DOHH2 (cell line): Measurements from ENCODE around the gene TMEM258.

Source experiments
- H3F3A ChIP-seq: fragments of 200-600 bp; sonication (generic), shearing (Covaris generic); 2 replicates; pipeline ENCODE4 v1.6.0; 2016; ENCODE audit warnings: antibody characterized with exemption, mild to moderate bottlenecking; ENCODE audit not compliant: control insufficient read depth, insufficient read depth
- H3K27ac ChIP-seq: fragments of 200-600 bp; sonication (generic); 2 replicates; pipeline ENCODE4 v1.5.1; 2014; ENCODE audit warnings: low read depth, mild to moderate bottlenecking, low read length, moderate library complexity
- H3K27me3 ChIP-seq: fragments of 200-600 bp; sonication (generic); 2 replicates; pipeline ENCODE4 v1.6.1; 2014; ENCODE audit warnings: mild to moderate bottlenecking, low read length, mixed read lengths; ENCODE audit not compliant: control insufficient read depth
- H3K36me3 ChIP-seq: fragments of 200-600 bp; sonication (generic); 2 replicates; pipeline ENCODE4 v1.6.1; 2014; ENCODE audit warnings: mild to moderate bottlenecking, low read length, moderate library complexity, mixed read lengths; ENCODE audit not compliant: control insufficient read depth
- H3K4me1 ChIP-seq: fragments of 200-600 bp; sonication (generic); 2 replicates; pipeline ENCODE4 v1.6.1; 2014; ENCODE audit warnings: mild to moderate bottlenecking, low read length, mixed read lengths; ENCODE audit not compliant: control insufficient read depth
- H3K4me2 ChIP-seq: fragments of 200-600 bp; sonication (generic); 2 replicates; pipeline ENCODE4 v1.6.0; 2014; ENCODE audit warnings: mild to moderate bottlenecking, low read length, moderate library complexity
- H3K4me3 ChIP-seq: fragments of 200-600 bp; sonication (generic); 2 replicates; pipeline ENCODE4 v1.5.1; 2014; ENCODE audit warnings: mild to moderate bottlenecking, low read length, mixed read lengths
- H3K79me2 ChIP-seq: fragments of 200-600 bp; sonication (generic); 2 replicates; pipeline ENCODE4 v1.6.1; 2014; ENCODE audit warnings: mild to moderate bottlenecking, low read length, mixed read lengths; ENCODE audit not compliant: control insufficient read depth
- H3K9me2 ChIP-seq: fragments of 200-600 bp; sonication (generic); replicated peaks from 2 replicates; pipeline ENCODE4 v1.6.1; 2014; ENCODE audit warnings: mild to moderate bottlenecking, low read length, mixed read lengths; ENCODE audit not compliant: control insufficient read depth
- H3K9me3 ChIP-seq: fragments of 200-600 bp; sonication (generic); 2 replicates; pipeline ENCODE4 v1.6.1; 2014; ENCODE audit warnings: antibody characterized with exemption, low read length, mixed read lengths; ENCODE audit not compliant: control insufficient read depth, insufficient read depth
- H4K20me1 ChIP-seq: fragments of 200-600 bp; sonication (generic); 2 replicates; pipeline ENCODE4 v1.6.0; 2014; ENCODE audit warnings: low read depth, mild to moderate bottlenecking, antibody characterized with exemption, low read length, moderate library complexity; ENCODE audit not compliant: control insufficient read depth, insufficient read depth
- CTCF ChIP-seq: fragments of 200-600 bp; sonication (generic); IDR thresholded peaks from one replicate; pipeline ENCODE4 v1.5.1; 2014; ENCODE audit warnings: antibody characterized with exemption, mild to moderate bottlenecking, low read depth, low read length; ENCODE audit not compliant: poor library complexity, severe bottlenecking
- EZH2phosphoT487 ChIP-seq: fragments of 200-600 bp; sonication (generic); IDR thresholded peaks from 2 replicates; pipeline ENCODE4 v1.6.1; 2017; ENCODE audit warnings: borderline replicate concordance, mild to moderate bottlenecking, antibody characterized with exemption, low read length, moderate library complexity, mixed read lengths

TMEM258 gene

GRCh38 chr11:61784506-61784805 lies 7.9 kb downstream of the TMEM258 start:
- TF ChIP-seq CTCF = no peak
- TF ChIP-seq EZH2phosphoT487 = no peak
- Histone ChIP-seq H3K4me2 (no peak overlapping the region), H3K9me2 (no peaks in the 10 kb centered on the region)

GRCh38 chr11:61783717-61784505 lies 8.5 kb downstream of the TMEM258 start:
- Histone ChIP-seq H3F3A (no peaks in the 10 kb centered on the region), H3K4me2 (no peak overlapping the region), H3K27ac (no peak overlapping the region), H3K79me2 (no peaks in the 10 kb centered on the region), H3K4me1 (peaks cover 6% of the 10 kb centered on the region; the same call in 1 of the 2 replicates), H4K20me1 (0 out of 2 replicates have a peak, but pooled peaks cover 5% of the 10 kb centered on the region), H3K9me3 (no peaks in the 10 kb centered on the region), H3K4me3 (no peak overlapping the region), H3K9me2 (no peaks in the 10 kb centered on the region), H3K27me3 (peaks cover 3% of the 10 kb centered on the region; the same call in 1 of the 2 replicates), H3K36me3 (peaks cover 31% of the 10 kb centered on the region)
- TF ChIP-seq EZH2phosphoT487 = no peak
- no peak for TF ChIP-seq CTCF

More at GRCh38 chr11:61784506-61784805, 7.9 kb downstream of the TMEM258 start:
- no peak overlapping the region for H3K27ac ChIP-seq
- H3K36me3 ChIP-seq = peaks cover 37% of the 10 kb centered on the region
- 0 out of 2 replicates have a peak, but pooled peaks cover 5% of the 10 kb centered on the region for H4K20me1 ChIP-seq
- peaks cover 3% of the 10 kb centered on the region; the same call in 1 of the 2 replicates for H3K79me2 ChIP-seq
- H3K4me1 ChIP-seq = peaks cover 6% of the 10 kb centered on the region; the same call in 1 of the 2 replicates
- no peak overlapping the region for H3K4me3 ChIP-seq
- H3K9me3 ChIP-seq = no peaks in the 10 kb centered on the region
- H3F3A ChIP-seq = no peaks in the 10 kb centered on the region
- peaks cover 3% of the 10 kb centered on the region; the same call in 1 of the 2 replicates for H3K27me3 ChIP-seq

GRCh38 chr11:61782841-61783240 lies 9.6 kb downstream of the TMEM258 start:
- Histone ChIP-seq H3K4me1 (peaks cover 6% of the 10 kb centered on the region; the same call in 1 of the 2 replicates), H3K27me3 (peaks cover 11% of the 10 kb centered on the region), H3K4me3 (no peak overlapping the region), H3K36me3 (peaks cover 23% of the 10 kb centered on the region), H3K27ac (no peak overlapping the region), H3K9me2 (no peaks in the 10 kb centered on the region), H3K9me3 (no peaks in the 10 kb centered on the region), H3K4me2 (no peak overlapping the region), H3F3A (no peaks in the 10 kb centered on the region), H4K20me1 (0 out of 2 replicates have a peak, but pooled peaks cover 5% of the 10 kb centered on the region), H3K79me2 (no peaks in the 10 kb centered on the region)
- no peak for TF ChIP-seq EZH2phosphoT487
- no peak for TF ChIP-seq CTCF
